H1 (cell line): Measurements from ENCODE around the gene VPS54. TPM values are rescaled to one million over a fixed set of nuclear protein-coding genes. Genes with fewer than 3 reads are reported as not detected.

Source experiments
- CTCF ChIA-PET: fragments of 300-600 bp; sonication (Branson Sonifier 250); formaldehyde crosslinking; loops from one replicate; lab custom pipeline; 2021; ENCODE audit not compliant: partially characterized antibody; lab: Charles Lee
- POLR2A ChIA-PET: fragments of 300-600 bp; sonication (Branson Sonifier 250); formaldehyde crosslinking; loops from one replicate; lab custom pipeline; 2021; ENCODE audit warnings: inconsistent platforms; ENCODE audit not compliant: partially characterized antibody; lab: Charles Lee
- DNase-seq, 2 experiments: peaks; one replicate each; pipeline versions ENCODE4 v3.0.0 to v3.0.0-alpha.2; 2010 to 2022; ENCODE audit warnings: low spot score in 2 of 2, low read depth in 1 of 2, mixed read lengths in 1 of 2
- FAIRE-seq: peaks from 2 replicates; lab custom pipeline; 2011; peaks lifted over from hg19 to GRCh38; lab: Jason Lieb, UNC
- H2AFZ ChIP-seq: 2 replicates; pipeline ENCODE4 v1.8.1; 2012; ENCODE audit warnings: low read length, inconsistent platforms
- H2AK5ac ChIP-seq: 2 replicates; pipeline ENCODE4 v1.6.1; 2013; ENCODE audit warnings: low read depth, low read length
- H2BK120ac ChIP-seq: replicated peaks from 2 replicates; pipeline ENCODE3; 2013; ENCODE audit warnings: low read depth, low read length, inconsistent platforms
- H2BK12ac ChIP-seq: 2 replicates; pipeline ENCODE4 v1.6.1; 2013; ENCODE audit warnings: low read depth, low read length
- H2BK15ac ChIP-seq: 2 replicates; pipeline ENCODE4 v1.6.1; 2013; ENCODE audit warnings: low read length
- H2BK20ac ChIP-seq: 2 replicates; pipeline ENCODE4 v1.6.1; 2013; ENCODE audit warnings: low read length
- H2BK5ac ChIP-seq: 2 replicates; pipeline ENCODE4 v1.6.1; 2013; ENCODE audit warnings: low read depth, low read length
- H3K14ac ChIP-seq: 2 replicates; pipeline ENCODE4 v1.6.1; 2013; ENCODE audit warnings: inconsistent platforms; ENCODE audit not compliant: insufficient read length
- H3K18ac ChIP-seq: 2 replicates; pipeline ENCODE4 v1.6.1; 2013; ENCODE audit warnings: low read length; ENCODE audit errors: extremely low read depth
- H3K23ac ChIP-seq: 2 replicates; pipeline ENCODE4 v1.6.1; 2013; ENCODE audit warnings: inconsistent platforms; ENCODE audit not compliant: insufficient read length
- H3K23me2 ChIP-seq: 2 replicates; pipeline ENCODE4 v1.6.1; 2013; ENCODE audit warnings: low read depth, low read length
- H3K27ac ChIP-seq: 2 replicates; pipeline ENCODE4 v1.6.1; 2011; ENCODE audit warnings: low read depth, low read length, inconsistent platforms
- H3K27me3 ChIP-seq, 4 experiments: replicated peaks in 1 of 4; 1 replicate in 1 of 4; 2 replicates in 3 of 4; pipeline versions ENCODE4 v1.6.1 to v1.8.1; 2011 to 2013; ENCODE audit warnings: low read length in 3 of 4, mild to moderate bottlenecking in 3 of 4, inconsistent platforms in 2 of 4, mixed read lengths in 2 of 4, moderate library complexity in 1 of 4; ENCODE audit not compliant: control insufficient read depth in 3 of 4, insufficient read depth in 3 of 4; ENCODE audit errors: extremely low read depth in 1 of 4
- H3K36me3 ChIP-seq, 4 experiments: 2 replicates each; pipeline versions ENCODE4 v1.6.1 to v1.8.1; 2011 to 2013; ENCODE audit warnings: mild to moderate bottlenecking in 4 of 4, low read length in 3 of 4, moderate library complexity in 2 of 4, control low read depth in 1 of 4, inconsistent platforms in 1 of 4; ENCODE audit not compliant: insufficient read depth in 4 of 4, control insufficient read depth in 2 of 4
- H3K4ac ChIP-seq: replicated peaks from 2 replicates; pipeline ENCODE3; 2013; ENCODE audit warnings: low read length, low read depth, mixed read lengths, inconsistent platforms; ENCODE audit not compliant: insufficient read length
- H3K4me1 ChIP-seq, 4 experiments: replicated peaks in 1 of 4; 1 replicate in 1 of 4; 2 replicates in 3 of 4; pipeline versions ENCODE4 v1.6.1 to v1.8.1; 2011 to 2013; ENCODE audit warnings: low read length in 3 of 4, inconsistent platforms in 2 of 4, mixed read lengths in 1 of 4; ENCODE audit not compliant: insufficient read depth in 4 of 4, control insufficient read depth in 3 of 4
- H3K4me2 ChIP-seq, 2 experiments: 2 replicates each; pipeline versions ENCODE4 v1.6.1 to v1.8.1; 2011 to 2013; ENCODE audit warnings: low read depth in 2 of 2, low read length in 2 of 2, control low read depth in 1 of 2, inconsistent platforms in 1 of 2, mild to moderate bottlenecking in 1 of 2; ENCODE audit not compliant: insufficient read depth in 1 of 2
- H3K4me3 ChIP-seq, 4 experiments: fragments of 200-600, 300-600 bp in 1 of 4; sonication (generic), shearing (Covaris generic), sonication (Bioruptor Twin) in 1 of 4; 2 replicates each; pipeline versions ENCODE4 v1.5.1 to v1.8.1; 2011 to 2016; ENCODE audit warnings: low read length in 4 of 4, low read depth in 3 of 4, control low read depth in 2 of 4, inconsistent platforms in 2 of 4, mild to moderate bottlenecking in 2 of 4, mixed read lengths in 1 of 4, moderate library complexity in 1 of 4; ENCODE audit not compliant: insufficient read depth in 2 of 4; ENCODE audit errors: extremely low read depth in 1 of 4
- H3K56ac ChIP-seq: replicated peaks from 2 replicates; pipeline ENCODE3; 2013; ENCODE audit warnings: low read depth, mild to moderate bottlenecking, mixed read lengths, low read length, inconsistent platforms; ENCODE audit not compliant: insufficient read length
- H3K79me1 ChIP-seq: 2 replicates; pipeline ENCODE4 v1.6.1; 2013; ENCODE audit warnings: low read depth, low read length, control low read depth
- H3K79me2 ChIP-seq, 2 experiments: 2 replicates each; pipeline versions ENCODE4 v1.6.1 to v1.8.1; 2012 to 2013; ENCODE audit warnings: low read length in 2 of 2, mild to moderate bottlenecking in 2 of 2, inconsistent platforms in 1 of 2; ENCODE audit not compliant: insufficient read depth in 2 of 2, control insufficient read depth in 1 of 2
- H3K9ac ChIP-seq, 4 experiments: replicated peaks in 1 of 4; 1 replicate in 1 of 4; 2 replicates in 3 of 4; pipeline versions ENCODE4 v1.6.1 to v1.8.1; 2011 to 2013; ENCODE audit warnings: low read depth in 3 of 4, low read length in 3 of 4, control low read depth in 2 of 4, mild to moderate bottlenecking in 2 of 4, moderate library complexity in 2 of 4, inconsistent platforms in 1 of 4; ENCODE audit errors: extremely low read depth in 1 of 4
- H3K9me3 ChIP-seq, 2 experiments: 2 replicates each; pipeline versions ENCODE4 v1.6.1 to v1.8.1; 2012 to 2013; ENCODE audit warnings: mild to moderate bottlenecking in 2 of 2, moderate library complexity in 2 of 2, control low read depth in 1 of 2, inconsistent platforms in 1 of 2, low read depth in 1 of 2, low read length in 1 of 2, mixed read lengths in 1 of 2; ENCODE audit not compliant: insufficient read depth in 2 of 2
- H4K20me1 ChIP-seq, 2 experiments: replicated peaks in 1 of 2; 2 replicates each; pipeline versions ENCODE3 to v1.8.1; 2011 to 2013; ENCODE audit warnings: inconsistent platforms in 2 of 2, low read length in 2 of 2, mild to moderate bottlenecking in 1 of 2; ENCODE audit not compliant: insufficient read depth in 2 of 2, control insufficient read depth in 1 of 2
- H4K5ac ChIP-seq: 2 replicates; pipeline ENCODE4 v1.6.1; 2013; ENCODE audit warnings: low read length, low read depth, mixed read lengths, inconsistent platforms; ENCODE audit not compliant: insufficient read length
- H4K8ac ChIP-seq: 2 replicates; pipeline ENCODE4 v1.8.0; 2013; ENCODE audit warnings: mild to moderate bottlenecking, moderate library complexity, low read length, inconsistent platforms; ENCODE audit not compliant: insufficient read depth; ENCODE audit errors: extremely low read depth
- H4K91ac ChIP-seq: replicated peaks from 2 replicates; pipeline ENCODE3; 2013; ENCODE audit warnings: low read length, mixed read lengths, inconsistent platforms; ENCODE audit not compliant: insufficient read length
- CBX8 ChIP-seq: fragments of 300-800, 300-1000 bp; sonication (generic); IDR thresholded peaks from 2 replicates; pipeline ENCODE4 v1.7.1; 2016; ENCODE audit warnings: low read depth, low read length, borderline replicate concordance
- GTF2F1 ChIP-seq: IDR thresholded peaks from 2 replicates; pipeline ENCODE4 v1.6.1; 2012; ENCODE audit warnings: low read depth, low read length, improper control_type of control experiment, borderline replicate concordance
- KDM4A ChIP-seq: IDR thresholded peaks from one replicate; pipeline ENCODE4 v1.7.1; 2012; ENCODE audit warnings: low read depth, mild to moderate bottlenecking, moderate library complexity, low read length, inconsistent platforms; ENCODE audit not compliant: severe bottlenecking
- SRF ChIP-seq: IDR thresholded peaks from 2 replicates; pipeline ENCODE4 v1.6.1; 2011; ENCODE audit warnings: mild to moderate bottlenecking, low read depth, low read length, moderate library complexity
- TAF1 ChIP-seq: IDR thresholded peaks from 2 replicates; pipeline ENCODE4 v1.6.1; 2011; ENCODE audit warnings: mild to moderate bottlenecking, low read depth, low read length
- USF2 ChIP-seq: IDR thresholded peaks from 2 replicates; pipeline ENCODE4 v1.6.1; 2011; ENCODE audit warnings: low read length, improper control_type of control experiment
- WGBS, 2 experiments: shearing (Covaris generic) in 1 of 2; methylation state at CpG; one replicate each; pipeline versions ENCODE4 v1.1.6 to v1.1.7; 2013 to 2015; ENCODE audit warnings: low lambda C conversion rate in 2 of 2, mixed read lengths in 2 of 2, inconsistent platforms in 1 of 2, low coverage in 1 of 2, missing lambda C conversion rate in 1 of 2; ENCODE audit not compliant: insufficient replicate concordance in 2 of 2, insufficient coverage in 1 of 2, insufficient read length in 1 of 2; ENCODE audit errors: extremely low coverage in 1 of 2, missing lambda C conversion rate in 1 of 2; 5-methylcytosine and 5-hydroxymethylcytosine counted together
- polyA plus RNA-seq, 7 experiments: library from polyadenylated mRNA; depleted of rRNA in 3 of 7; stranded (reverse) in 5 of 7; unstranded in 2 of 7; fragments of >200 nt in 5 of 7; fragments of 200-250 nt in 2 of 7; gene quantifications; 1 replicate in 5 of 7; 2 replicates in 1 of 7; 4 replicates in 1 of 7; pipeline versions ENCODE4 v1.2.1 to v1.2.3, GENCODE V29; 2011 to 2013; ENCODE audit warnings: missing spikeins in 2 of 7, mixed read lengths in 2 of 7
- total RNA-seq: library from RNA; stranded (reverse); fragmentation: NEBNext Ultra II Directional; extraction: Animal tissue kit (Norgen Biotek cat#: 25700); gene quantifications from 2 replicates; pipeline ENCODE4 v1.2.1, GENCODE V29; 2021

Gene VPS54
- total and polyA plus RNA-seq, 2 of the 8 experiments (the other 6 are each of a cell fraction or from before 2014, with no cell fraction given): 3.6 to 13.2 TPM

GRCh38 chr2:64015898-64016297 lies 3.3 kb downstream of the VPS54 start:
- Histone ChIP-seq H3K23me2 (peaks cover 5% of the 10 kb centered on the region; the same call in 1 of the 2 replicates), H2BK12ac (no peak overlapping the region), H3K9ac (no peak overlapping the region), H3K4me3 (no peak overlapping the region), H3K4me2 (no peak overlapping the region), H3K4me1 (peaks cover 2 to 9% (median 5%) of the 10 kb centered on the region in 4 experiments; a peak in 6 of 7 replicates), H3K9me3 (no peaks in the 10 kb centered on the region), H2AK5ac (no peak overlapping the region), H3K18ac (no peak overlapping the region), H4K20me1 (no peaks in the 10 kb centered on the region), H3K23ac (no peak overlapping the region), H3K56ac (no peak overlapping the region), H2AFZ (no peak overlapping the region), H2BK5ac (no peak overlapping the region), H3K27me3 (no peaks in the 10 kb centered on the region), H2BK120ac (no peak overlapping the region), H4K8ac (no peak overlapping the region), H4K91ac (no peak overlapping the region), H3K4ac (no peak overlapping the region), H2BK20ac (no peak overlapping the region), H3K14ac (no peak overlapping the region), H2BK15ac (no peak overlapping the region), H4K5ac (no peak overlapping the region), H3K79me1 (peaks cover 2% of the 10 kb centered on the region; the same call in 1 of the 2 replicates), H3K36me3 (no peaks in the 10 kb centered on the region), H3K79me2 (peaks cover 0 to 61% of the 10 kb centered on the region in 2 experiments; a peak in 3 of 4 replicates), H3K27ac (no peak overlapping the region)
- DNase-seq (no peak), FAIRE-seq (no peak)
- CTCF ChIA-PET: interaction anchor here (1.0 kb wide), 1 partner anchor 11 kb away, joined by 3 read pairs; no protein-coding TSS in a partner anchor
- POLR2A ChIA-PET: interaction anchor here (1.3 kb wide), 1 partner anchor 173 kb away, joined by 3 read pairs; no protein-coding TSS in a partner anchor
- TF ChIP-seq USF2: no peak
- no peak for TF ChIP-seq GTF2F1
- TF ChIP-seq TAF1: no peak
- TF ChIP-seq CBX8: no peak
- no peak for TF ChIP-seq SRF
- TF ChIP-seq KDM4A: no peak
- 91% methylated on average over 3 of the region's 3 CpGs; no CpG with 5 or more reads in 1 of the 2 experiments for WGBS, 2 experiments
